Activated CD8-positive, alpha-beta memory T cell treated with anti-CD3 and anti-CD28 coated beads for 48 hours (primary cell): ENCODE data around the gene NR3C1.

ENCODE experiments used
- DNase-seq, 3 experiments: peaks; one replicate each; pipeline ENCODE4 v3.0.0-alpha.2; 2020; ENCODE audit warnings: low read depth in 2 of 3, low spot score in 2 of 3

Gene NR3C1

DNA sequence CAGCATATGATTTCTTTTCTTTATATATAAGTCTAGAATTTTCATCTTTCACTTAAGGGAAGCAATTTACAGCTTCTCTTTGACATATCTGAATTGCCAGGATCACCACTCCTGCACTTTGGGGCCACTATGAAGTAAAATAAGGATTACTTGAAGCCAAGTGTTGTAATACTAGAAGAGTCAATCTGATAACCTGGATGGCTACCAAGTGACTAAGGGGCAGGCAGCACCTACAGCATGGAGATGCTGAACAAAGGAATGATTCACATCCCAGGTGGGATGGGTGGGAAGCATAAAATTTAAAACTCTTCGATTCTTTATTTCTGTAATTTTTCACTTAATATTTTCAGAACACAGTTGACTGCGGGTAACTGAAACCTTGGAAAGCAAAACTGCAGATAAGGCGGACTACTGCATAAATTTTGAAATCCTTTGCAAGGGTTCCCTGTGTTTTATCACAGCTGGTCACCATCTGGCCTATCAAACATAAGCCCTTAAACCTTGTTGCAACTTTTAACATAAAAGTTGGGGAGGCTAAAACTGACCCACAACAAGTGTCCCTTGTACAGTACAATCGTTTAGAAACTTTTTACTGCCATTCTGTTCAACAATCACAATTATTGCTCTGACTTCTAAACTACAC, 31.2 kb downstream of the NR3C1 start:
- no peak for DNase-seq

GRCh38 chr5:143370440-143370839, 33.0 kb downstream of the NR3C1 start:
- DNase-seq = no peak

- no peak for DNase-seq
Measured at GRCh38 chr5:143364061-143364460, 39.4 kb downstream of the NR3C1 start.

DNA sequence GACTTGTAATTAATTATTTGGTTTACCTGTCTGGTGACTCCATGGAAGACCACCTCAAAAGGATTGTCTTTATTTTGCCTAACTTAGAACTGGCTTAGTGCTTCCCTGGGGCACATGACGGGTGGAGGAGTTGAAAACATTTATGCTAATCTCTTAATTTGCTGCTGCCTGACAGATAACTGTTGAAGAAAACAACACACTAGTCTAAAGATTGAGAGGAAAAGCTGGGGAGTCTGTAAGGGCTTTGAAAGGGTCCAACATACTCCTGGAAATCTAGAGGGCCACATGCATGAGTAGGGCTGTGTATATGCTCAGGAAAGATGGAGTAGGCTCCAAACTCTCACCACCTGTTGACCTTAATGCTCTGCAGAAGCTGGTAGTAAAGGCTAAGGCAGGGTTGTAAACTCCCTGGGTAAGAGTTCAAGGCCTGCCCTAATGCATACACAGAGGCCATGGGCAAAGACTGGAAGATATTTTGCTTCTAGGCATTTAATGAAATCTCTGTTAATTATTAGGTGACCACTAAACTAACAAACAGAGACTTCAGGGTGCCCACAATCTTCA, 40.7 kb downstream of the NR3C1 start:
- no peak for DNase-seq

DNA sequence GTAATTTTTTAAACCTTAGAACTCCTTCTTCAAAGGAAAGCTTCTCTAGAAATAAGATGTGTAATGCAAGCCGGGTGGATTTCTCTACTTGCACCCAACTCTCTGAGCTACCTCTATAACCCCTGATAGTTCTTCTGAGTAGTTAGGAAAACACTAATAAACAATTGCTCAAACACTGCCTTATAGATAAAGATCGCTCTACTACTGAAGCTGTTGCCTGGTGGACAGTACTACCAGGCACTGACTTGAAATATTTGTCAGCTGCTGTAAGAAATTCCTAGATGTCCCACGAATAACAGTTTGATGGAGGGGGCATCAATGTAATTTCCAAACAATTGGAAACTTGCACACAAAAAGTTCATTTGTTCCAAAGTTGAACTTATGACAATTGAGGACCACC, 42.0 kb downstream of the NR3C1 start:
- no peak for DNase-seq

DNA sequence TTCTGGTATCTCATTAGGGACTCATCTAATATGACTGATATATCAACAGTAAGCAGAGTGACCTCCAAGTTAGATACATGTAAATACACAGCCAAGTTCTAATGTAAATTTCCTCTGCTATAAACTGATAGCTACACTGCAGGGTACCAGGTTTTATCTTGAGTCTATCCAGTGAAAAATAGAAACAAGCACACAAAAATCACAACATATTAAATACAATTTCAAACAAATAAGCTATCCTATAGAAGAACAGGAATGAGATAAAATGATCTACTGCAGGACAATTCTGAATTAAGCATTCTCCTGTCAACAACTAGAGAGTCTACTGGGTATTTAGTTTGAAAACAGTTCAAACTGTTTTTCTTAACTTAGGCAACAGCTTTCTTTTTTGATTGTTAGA, 42.7 kb downstream of the NR3C1 start:
- no peak for DNase-seq

DNA sequence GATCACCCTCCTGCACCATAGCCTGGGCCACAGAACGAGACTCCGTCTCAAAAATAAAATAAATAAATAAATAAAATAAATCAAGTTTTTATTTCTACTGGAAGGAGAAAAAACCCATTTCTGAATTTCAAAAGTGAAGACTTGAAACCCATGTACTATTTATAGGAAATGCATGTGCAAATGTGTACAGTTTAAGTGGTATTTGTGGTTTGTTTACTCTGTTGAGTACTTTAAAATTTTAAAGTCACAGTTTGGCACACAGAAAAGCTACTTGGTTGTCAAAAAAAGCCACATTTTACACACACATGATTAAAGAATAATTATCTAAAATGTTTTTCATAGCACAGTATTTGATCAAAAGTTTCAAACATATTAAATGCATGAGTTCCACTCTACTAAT, 43.6 kb downstream of the NR3C1 start:
- no peak for DNase-seq

- no peak for DNase-seq
Measured at GRCh38 chr5:143356855-143357583, 46.5 kb downstream of the NR3C1 start.

GRCh38 chr5:143355710-143356109, 47.8 kb downstream of the NR3C1 start:
- no peak for DNase-seq

DNA sequence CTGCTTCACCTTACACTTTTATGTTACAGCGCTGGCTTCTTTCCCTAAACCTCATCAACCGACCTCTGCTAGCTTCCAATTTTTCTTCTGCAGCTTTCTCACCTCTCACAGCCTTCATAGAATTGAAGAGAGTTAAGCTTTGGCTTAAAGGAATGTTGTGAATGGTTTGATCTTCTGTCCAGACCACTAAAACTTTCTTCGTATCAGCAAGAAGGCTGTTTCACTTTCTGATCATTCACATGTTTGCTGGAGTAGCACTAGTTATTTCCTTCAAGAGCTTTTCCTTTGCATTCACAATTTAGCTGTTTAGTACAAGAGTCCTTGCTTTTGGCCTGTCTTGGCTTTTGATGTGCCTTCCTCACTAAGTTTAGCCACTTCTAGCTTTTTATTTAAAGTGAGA, 49.5 kb downstream of the NR3C1 start:
- no peak for DNase-seq

- no peak for DNase-seq
Measured at GRCh38 chr5:143352691-143353090, 50.8 kb downstream of the NR3C1 start.

DNA sequence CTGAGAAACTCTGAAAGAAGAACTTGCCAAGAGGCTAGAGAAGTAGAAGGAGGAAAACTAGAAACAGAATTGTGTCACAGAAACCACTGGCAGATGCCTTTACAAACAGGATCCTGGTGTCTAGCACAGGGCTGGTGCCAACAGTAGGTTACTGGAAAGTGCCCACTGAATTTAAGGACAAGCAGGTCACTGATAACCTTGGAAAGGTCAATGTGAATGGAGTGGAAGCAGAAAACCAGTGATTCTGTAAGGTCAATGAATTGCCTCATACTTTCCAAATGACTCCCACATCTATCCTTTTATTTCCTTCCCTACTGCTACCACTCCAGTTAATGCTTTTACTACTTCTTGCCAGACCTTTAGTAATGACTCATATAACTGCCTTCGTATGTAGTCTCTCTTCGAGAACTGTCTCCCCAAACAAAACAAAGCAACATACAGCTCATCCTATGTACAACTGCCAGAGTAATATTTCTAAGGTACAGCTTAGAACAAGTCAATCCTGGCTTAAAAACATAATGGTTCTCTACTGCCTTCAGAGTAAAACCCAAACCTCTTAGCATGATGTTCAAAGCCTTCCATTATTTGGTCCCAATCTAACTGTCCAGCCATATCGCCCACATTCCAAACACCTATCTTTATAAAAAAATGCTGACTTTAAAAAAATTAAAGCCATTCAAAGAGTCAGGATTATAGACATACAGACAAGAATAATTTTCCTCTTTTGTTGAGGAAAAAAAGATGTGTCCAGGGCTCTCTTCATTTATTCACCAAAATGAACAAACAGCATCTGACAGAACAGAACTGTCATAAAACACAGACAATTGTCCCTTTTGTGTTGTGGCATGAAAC, 52.5 kb downstream of the NR3C1 start:
- DNase-seq = no peak

DNA sequence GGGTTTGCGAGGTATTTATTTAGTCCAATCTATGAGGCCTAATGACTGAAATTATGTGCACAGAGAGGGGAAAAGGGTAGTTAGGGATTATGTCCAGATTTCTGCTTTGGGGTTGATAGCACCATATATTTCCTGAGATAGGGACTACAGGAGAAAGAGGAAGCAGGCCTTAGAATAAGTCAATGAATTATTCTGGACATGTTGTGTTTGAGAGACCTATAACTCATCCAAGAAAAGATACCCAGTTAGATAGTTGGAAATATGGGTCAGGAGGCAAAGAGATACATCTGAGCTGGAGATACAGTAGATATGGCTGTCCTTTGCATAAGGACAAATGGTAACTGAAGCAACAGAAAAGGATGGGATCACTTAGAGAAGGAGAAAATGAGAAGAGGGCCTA, 53.1 kb downstream of the NR3C1 start:
- DNase-seq = no peak

- DNase-seq = no peak
Measured at GRCh38 chr5:143349177-143349576, 54.3 kb downstream of the NR3C1 start.

- DNase-seq = no peak
Measured at GRCh38 chr5:143347698-143348344, 55.7 kb downstream of the NR3C1 start.

DNA sequence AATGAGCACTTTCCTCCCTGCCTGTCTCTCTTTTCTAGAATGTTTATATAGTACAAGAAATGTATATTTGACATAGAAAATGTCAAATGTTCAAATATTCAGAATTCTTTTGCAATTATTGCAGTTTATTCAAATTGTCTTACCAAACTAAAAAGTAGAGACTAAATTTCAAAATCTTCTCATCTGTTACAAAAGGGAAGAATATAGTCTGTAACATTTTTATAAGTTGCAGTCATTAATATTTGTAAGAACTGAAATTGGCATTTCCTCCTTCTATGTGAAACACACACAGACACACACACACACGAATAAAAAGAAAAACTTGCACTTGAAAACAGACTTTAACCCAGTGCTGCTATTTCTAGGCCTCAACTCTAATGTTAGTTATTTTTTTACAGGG, 56.4 kb downstream of the NR3C1 start:
- DNase-seq = no peak

GRCh38 chr5:143345671-143346440, 57.6 kb downstream of the NR3C1 start:
- no peak for DNase-seq

DNA sequence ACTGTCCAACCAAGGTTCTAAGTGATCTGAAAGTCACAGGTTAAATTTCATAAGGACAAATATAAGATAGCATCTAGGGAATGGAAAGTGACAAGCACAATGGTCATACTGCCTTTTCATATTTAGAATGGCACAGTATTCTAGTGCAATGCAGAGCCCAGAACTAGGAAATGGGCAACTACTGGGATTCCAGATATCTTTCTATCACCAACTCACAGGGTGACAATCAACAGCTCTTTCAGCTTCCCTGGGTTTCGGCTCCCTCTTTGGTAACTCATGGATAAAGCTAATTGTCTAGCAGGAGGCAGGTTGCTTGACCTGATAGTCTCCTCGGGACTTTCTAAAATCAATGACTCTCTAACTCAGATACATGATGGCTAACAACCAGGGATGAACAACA, 60.4 kb downstream of the NR3C1 start:
- no peak for DNase-seq

DNA sequence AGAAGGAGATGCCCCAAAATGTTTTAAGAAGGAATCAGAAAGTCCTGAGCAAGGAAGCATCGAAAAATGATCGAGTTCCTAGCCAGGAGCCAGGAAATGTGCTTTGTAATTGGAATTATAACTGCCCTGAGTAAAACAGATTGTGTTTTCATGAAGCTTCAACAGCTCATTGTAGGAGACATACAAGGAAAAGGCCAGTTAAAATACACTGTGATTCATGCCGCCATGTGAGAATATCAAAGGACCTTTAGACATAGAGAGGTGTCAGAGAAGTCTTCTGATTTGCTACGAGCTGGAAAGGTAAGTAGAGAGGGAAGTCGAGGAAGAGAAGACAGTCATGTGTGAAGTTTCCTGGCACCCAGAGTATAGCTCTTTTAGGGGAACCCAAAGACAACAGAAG, 60.9 kb downstream of the NR3C1 start:
- no peak for DNase-seq

GRCh38 chr5:143341807-143342570, 61.5 kb downstream of the NR3C1 start:
- DNase-seq = no peak
